GM19438 (cell line): ENCODE results near the gene ALG13.
"Not testable (repeated sequence)": the region's sequence is repeated elsewhere in the genome, so short reads cannot be mapped to it uniquely, and the experiment has no call there.

Source experiments
- ATAC-seq: cut with Tn5 transposase; IDR thresholded peaks from one replicate; pipeline ENCODE4 v1.9.1; 2021; ENCODE audit warnings: low read depth; ENCODE audit not compliant: unreplicated experiment

ALG13 gene

DNA sequence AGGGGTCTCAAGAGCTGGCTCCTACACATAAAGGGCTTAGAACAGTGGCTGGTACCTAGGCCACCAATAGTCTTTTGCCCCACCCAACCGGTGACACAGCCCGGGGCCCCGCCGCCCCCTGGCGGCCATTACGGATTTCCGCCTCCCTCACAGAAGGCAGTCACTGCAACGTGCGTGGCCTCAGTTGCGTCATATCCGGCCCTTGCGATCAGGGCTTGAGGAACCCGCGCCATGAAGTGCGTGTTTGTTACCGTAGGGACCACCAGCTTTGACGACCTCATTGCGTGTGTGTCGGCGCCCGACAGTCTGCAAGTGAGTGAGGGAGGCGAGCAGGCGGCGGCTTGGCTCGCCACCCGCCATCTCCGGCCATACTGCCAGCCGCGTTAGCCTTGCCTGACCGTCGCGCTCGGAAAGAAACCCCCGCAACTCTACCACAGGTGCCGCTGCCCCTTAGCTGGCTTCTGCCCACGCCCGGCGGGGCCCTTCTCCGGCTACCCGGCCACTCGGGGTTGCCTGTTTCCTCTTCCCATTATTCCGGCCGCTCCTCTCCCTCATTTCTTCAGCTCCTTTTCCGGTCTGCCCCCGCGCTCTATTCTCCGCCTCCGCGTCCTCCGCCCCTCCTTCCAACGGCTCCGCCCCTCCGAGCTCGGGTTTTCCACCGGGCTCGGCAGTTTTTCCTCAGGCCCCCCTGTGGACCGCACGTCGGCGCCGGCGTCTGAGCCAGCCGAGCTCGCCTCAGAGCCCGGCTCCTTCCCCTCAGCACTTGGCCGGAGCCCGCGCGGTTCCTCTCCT is at the start of gene ALG13:
TSS of gene ALG13 (plus strand) at position 183 of the 792 bp plus-strand sequence. CDS start at position 232, 49 bp downstream.
- peak; percentile 95 for ATAC-seq

DNA sequence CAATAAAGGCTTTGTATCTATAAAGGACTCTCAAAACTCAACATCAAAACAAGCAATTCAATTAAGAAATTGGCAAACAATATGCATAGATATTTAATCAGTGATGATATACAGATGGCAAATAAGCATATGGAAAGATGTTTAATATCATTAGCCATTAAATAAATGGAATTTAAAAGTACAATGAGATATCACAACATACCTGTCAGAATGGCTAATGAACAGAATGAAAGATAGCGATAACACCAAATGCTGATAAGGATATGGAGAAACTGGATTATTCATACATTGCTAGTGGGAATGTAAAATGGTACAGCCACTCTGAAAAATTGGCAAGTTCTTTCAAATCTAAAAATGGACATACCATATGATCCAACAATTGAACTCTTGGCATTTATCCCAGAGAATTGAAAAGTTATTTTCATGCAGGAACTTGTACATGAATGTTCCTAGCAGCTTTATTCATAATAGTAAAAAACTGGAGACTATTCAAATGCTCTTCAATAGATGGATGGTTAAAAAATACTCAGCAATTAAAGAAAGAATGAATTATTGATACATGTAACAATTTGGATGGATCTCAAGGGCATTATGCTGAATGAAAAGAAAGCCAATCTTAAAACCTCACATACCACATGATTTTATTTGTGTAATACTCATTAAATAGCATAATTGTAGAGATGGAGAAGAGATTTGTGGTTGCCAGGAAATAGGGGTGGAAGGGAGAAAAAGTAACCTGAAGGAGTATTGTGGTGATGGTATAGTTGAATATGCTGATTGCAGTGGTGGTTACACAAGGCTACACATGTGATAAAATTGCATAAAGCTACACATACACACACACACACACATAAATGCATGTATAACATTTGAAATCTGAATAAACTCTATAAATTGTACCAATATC is 45.9 kb upstream of the ALG13 start:
- ATAC-seq = no peak

- ATAC-seq = no peak
These were observed 39.0 kb upstream of the ALG13 start for GRCh38 chrX:111641969-111642368.

- ATAC-seq = not testable (repeated sequence)
These were observed 35.8 kb upstream of the ALG13 start for GRCh38 chrX:111645165-111645564.

- ATAC-seq = no peak
These were observed 35.4 kb upstream of the ALG13 start for GRCh38 chrX:111645607-111646006.

GRCh38 chrX:111646515-111646914 is 34.5 kb upstream of the ALG13 start:
- no peak for ATAC-seq

DNA sequence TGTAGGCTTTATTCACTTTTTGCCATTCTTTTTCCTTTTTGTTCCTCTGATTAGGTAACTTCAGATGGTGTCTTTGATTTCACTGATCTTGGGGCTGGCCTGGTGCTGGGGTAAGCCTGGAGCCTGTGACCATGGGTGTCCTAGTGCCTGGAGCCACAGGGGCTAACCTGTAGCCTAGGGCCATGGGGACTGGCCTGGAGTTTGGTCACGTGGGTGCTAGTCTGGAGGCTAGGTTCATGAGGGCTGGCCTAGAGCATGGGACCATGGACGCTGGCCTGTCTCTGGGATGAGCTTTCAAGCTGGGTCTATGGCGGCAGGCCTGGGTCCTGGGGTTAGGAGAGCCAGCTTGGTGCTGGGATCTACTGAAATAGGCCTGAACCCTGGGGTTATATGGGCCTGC is 32.2 kb upstream of the ALG13 start:
- no peak for ATAC-seq

GRCh38 chrX:111649638-111650037 is 31.3 kb upstream of the ALG13 start:
- no peak for ATAC-seq

GRCh38 chrX:111650845-111651244 is 30.1 kb upstream of the ALG13 start:
- no peak for ATAC-seq

GRCh38 chrX:111652719-111653118 is 28.3 kb upstream of the ALG13 start:
- ATAC-seq = no peak

DNA sequence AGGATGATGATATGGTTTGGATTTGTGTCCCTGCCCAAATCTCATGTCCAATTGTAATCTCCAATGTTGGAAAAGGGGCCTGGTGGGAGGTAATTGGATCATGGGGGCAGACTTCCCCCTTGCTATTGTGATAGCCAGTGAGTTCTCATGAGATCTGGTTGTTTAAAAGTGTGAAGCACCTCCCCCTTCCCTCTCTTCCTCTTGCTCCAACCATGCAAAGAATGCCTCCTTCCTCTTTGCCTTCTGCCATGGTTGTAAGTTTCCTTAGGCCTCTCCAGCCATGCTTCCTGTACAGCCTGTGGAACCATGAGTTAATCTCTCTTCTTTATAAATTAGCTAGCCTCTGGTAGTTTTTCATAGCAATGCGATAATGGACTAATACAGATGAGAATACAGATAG is 19.7 kb upstream of the ALG13 start:
- ATAC-seq = no peak

- no peak for ATAC-seq
These were observed 18.7 kb upstream of the ALG13 start for GRCh38 chrX:111662292-111662691.

- ATAC-seq = no peak
These were observed 9.3 kb upstream of the ALG13 start for GRCh38 chrX:111671668-111672067.

DNA sequence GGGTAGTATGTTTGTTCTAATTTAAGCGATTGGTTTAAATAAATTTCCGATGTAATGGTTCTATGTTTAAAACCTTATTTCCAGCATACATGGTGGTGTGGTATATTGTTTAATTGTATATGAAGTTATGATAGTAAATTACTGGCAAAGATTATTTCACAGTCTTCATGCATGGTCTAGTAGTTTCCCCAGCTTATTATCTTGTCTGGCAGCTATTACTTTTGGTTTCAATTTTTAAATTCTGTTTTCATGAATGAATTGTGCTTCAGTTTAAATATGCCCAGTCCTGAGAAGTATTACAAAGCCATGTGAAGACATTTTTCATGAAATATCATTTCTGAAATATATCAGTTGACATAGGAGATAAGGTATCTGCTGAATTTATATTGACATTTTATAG is 6.3 kb downstream of the ALG13 start:
- no peak for ATAC-seq

GRCh38 chrX:111695297-111695880 is 14.4 kb downstream of the ALG13 start:
- ATAC-seq = no peak

DNA sequence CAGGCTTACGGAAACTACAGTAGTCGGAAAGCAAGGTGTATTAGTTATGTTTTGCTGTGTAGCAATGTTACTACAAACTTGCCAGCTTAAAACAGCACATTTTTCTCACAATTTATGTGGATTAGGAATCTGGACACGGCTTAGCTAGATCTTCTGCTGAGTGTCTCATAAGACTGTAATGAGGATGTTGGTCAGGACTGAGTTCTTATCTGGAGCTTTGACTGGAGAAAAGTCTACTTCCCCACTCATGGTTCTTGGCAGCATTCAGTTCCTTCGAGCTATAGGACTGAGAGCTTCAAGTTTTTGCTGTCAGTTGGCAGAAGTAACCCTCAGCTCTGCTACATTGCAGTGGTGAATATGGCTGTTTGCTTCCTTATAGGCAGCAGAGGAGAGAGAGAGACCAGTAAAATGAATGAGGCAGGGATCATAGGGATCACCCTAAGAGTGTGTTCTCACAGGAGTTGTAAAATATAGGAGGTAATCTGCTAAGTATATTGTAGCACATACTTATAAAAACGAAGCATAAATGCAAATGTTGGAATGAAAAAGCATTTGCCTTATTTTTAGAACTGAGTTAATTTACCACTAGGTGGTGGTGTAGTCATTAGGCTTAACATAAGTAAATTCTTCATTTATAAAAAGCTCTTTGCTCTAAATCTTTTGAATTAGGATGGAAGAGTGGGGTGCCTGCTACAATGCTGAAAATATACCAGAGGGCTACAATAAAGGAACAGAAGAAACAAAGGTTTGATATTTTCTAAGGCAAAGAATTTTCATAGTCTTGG is 38.6 kb downstream of the ALG13 start:
- no peak for ATAC-seq

GRCh38 chrX:111728096-111728495 is 47.1 kb downstream of the ALG13 start:
- ATAC-seq = no peak

DNA sequence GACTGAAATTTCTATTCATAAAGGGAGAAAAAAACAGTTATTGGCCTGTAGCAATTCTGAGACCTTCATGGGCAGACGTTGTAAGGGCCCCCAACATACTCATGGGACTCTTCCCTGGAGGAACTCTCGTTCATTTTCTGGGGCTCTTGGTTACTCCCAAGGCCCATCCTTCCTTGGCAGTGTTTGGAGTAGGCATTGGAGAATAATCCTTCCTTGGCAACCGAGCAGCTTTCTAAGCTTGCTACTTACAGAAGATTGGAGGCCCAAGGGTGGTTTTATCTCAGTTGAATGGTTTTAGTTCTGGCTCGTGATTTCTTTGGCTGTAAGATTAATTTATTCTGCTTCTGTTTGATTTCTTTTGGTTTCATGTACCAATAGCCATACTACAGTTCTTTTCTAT is 50.4 kb downstream of the ALG13 start:
- ATAC-seq = no peak

DNA sequence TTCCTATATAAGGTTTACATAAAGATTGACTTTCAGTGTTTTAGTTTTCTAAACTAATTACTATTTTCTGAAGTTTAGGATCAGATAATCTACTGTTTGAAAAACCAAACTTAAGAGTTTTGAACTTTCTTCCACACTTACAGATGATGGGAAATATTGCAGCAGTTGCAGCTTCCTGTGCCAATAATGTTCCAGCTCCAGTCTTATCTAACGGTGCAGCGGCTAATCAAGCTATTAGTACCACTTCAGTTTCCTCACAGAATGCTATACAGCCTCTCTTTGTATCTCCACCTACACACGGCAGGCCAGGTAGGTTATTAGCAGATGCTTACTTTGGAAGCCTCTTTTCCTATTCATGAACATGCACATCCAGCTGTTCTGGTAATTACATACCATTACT is 55.6 kb downstream of the ALG13 start:
- no peak for ATAC-seq

GRCh38 chrX:111742018-111742417 is 61.0 kb downstream of the ALG13 start:
- ATAC-seq = no peak
